NCI-H82 (cell line): ENCODE results near the gene CLPX.
"Not testable (repeated sequence)": the region's sequence is repeated elsewhere in the genome, so short reads cannot be mapped to it uniquely, and the experiment has no call there.

ENCODE experiments used
- DNase-seq: peaks from one replicate; lab custom pipeline; 2025; lab: John Stamatoyannopoulos, UW

Gene CLPX

GRCh38 chr15:65172531-65172930 lies 12.6 kb downstream of the CLPX start:
- DNase-seq: no peak

GRCh38 chr15:65171428-65171827 lies 13.7 kb downstream of the CLPX start:
- no peak for DNase-seq

- DNase-seq: no peak
Observed at GRCh38 chr15:65165875-65166274, 19.3 kb downstream of the CLPX start.

- DNase-seq: no peak
Observed at GRCh38 chr15:65164139-65164538, 21.0 kb downstream of the CLPX start.

- no peak for DNase-seq
Observed at GRCh38 chr15:65163041-65163440, 22.1 kb downstream of the CLPX start.

- peak; percentile 42 for DNase-seq
Observed at GRCh38 chr15:65156692-65157091, 28.4 kb downstream of the CLPX start.

GRCh38 chr15:65154720-65155119 lies 30.4 kb downstream of the CLPX start:
- DNase-seq: no peak

- no peak for DNase-seq
Observed at GRCh38 chr15:65147902-65148301, 37.2 kb downstream of the CLPX start.

- DNase-seq: no peak
Observed at GRCh38 chr15:65146438-65146837, 38.7 kb downstream of the CLPX start.

- DNase-seq: not testable (repeated sequence)
Observed at GRCh38 chr15:65138631-65139030, 46.5 kb downstream of the CLPX start.

- not testable (repeated sequence) for DNase-seq
Observed at GRCh38 chr15:65137893-65138292, 47.2 kb downstream of the CLPX start.

GRCh38 chr15:65137089-65137488 lies 48.1 kb downstream of the CLPX start:
- DNase-seq: not testable (repeated sequence)

- peak; percentile 91 for DNase-seq
Observed at GRCh38 chr15:65134538-65134937, 50.6 kb downstream of the CLPX start.

GRCh38 chr15:65133548-65134200 lies 51.5 kb downstream of the CLPX start, which contains the start of gene PDCD7:
Gene PDCD7, minus strand, starts transcription at chr15:65133808. Its CDS starts 27 bp downstream, at chr15:65133781.
- peak; percentile 98 for DNase-seq

GRCh38 chr15:65132878-65133547 lies 52.1 kb downstream of the CLPX start:
- peak; percentile 28 for DNase-seq

GRCh38 chr15:65130941-65131340 lies 54.2 kb downstream of the CLPX start:
- peak; percentile 39 for DNase-seq

- peak; percentile 73 for DNase-seq
Observed at GRCh38 chr15:65115542-65115941, 69.6 kb downstream of the CLPX start.

- DNase-seq: peak; percentile 94
Observed at GRCh38 chr15:65115086-65115485, 70.1 kb downstream of the CLPX start, which contains the start of gene UBAP1L. Gene UBAP1L, minus strand, starts transcription at chr15:65115200. Its CDS starts 8,985 bp downstream, at chr15:65106215.

- DNase-seq: peak; percentile 97
Observed at GRCh38 chr15:65110676-65111292, 74.4 kb downstream of the CLPX start.

GRCh38 chr15:65106011-65106590 lies 79.0 kb downstream of the CLPX start:
- DNase-seq: no peak

GRCh38 chr15:65105038-65105437 lies 80.1 kb downstream of the CLPX start:
- DNase-seq: no peak

- no peak for DNase-seq
Observed at GRCh38 chr15:65102912-65103311, 82.2 kb downstream of the CLPX start.
